Fibroblast of skin of abdomen (primary cell): ENCODE measurements around the gene PLET1.
"Not testable (repeated sequence)": the region's sequence is repeated elsewhere in the genome, so short reads cannot be mapped to it uniquely, and the experiment has no call there.

Source experiments
- DNase-seq: peaks from one replicate; pipeline ENCODE4 v3.0.0-alpha.2; 2013

PLET1 gene

GRCh38 chr11:112210890-112211289, 49.8 kb downstream of the PLET1 start:
- DNase-seq = no peak

GRCh38 chr11:112206071-112206470, 54.6 kb downstream of the PLET1 start:
- DNase-seq = no peak

- DNase-seq = no peak
Observed at GRCh38 chr11:112200252-112200651, 60.4 kb downstream of the PLET1 start.

GRCh38 chr11:112199101-112199500, 61.6 kb downstream of the PLET1 start:
- DNase-seq = not testable (repeated sequence)
